GM12864 (cell line): ENCODE data around the gene GIMAP2.

Experiments
- DNase-seq: peaks from one replicate; pipeline ENCODE4 v3.0.0-alpha.2; 2011; ENCODE audit warnings: low read depth
- H3K4me3 ChIP-seq: 2 replicates; pipeline ENCODE4 v1.5.1; 2011; ENCODE audit warnings: mild to moderate bottlenecking, low read depth, low read length, control low read depth
- TF ChIP-seq, protein P1 (sequence below): IDR thresholded peaks from 2 replicates; pipeline ENCODE4 v1.5.1; 2011; ENCODE audit warnings: low read depth, mild to moderate bottlenecking, moderate library complexity, low read length, control low read depth, inconsistent platforms; ENCODE audit errors: missing control alignments

GIMAP2 gene

GRCh38 chr7:150686030-150686631 is 625 bp downstream of the GIMAP2 start:
- no peak for DNase-seq
- H3K4me3 ChIP-seq, result peak overlapping the region; percentile 62
- TF ChIP-seq, protein P1, sequence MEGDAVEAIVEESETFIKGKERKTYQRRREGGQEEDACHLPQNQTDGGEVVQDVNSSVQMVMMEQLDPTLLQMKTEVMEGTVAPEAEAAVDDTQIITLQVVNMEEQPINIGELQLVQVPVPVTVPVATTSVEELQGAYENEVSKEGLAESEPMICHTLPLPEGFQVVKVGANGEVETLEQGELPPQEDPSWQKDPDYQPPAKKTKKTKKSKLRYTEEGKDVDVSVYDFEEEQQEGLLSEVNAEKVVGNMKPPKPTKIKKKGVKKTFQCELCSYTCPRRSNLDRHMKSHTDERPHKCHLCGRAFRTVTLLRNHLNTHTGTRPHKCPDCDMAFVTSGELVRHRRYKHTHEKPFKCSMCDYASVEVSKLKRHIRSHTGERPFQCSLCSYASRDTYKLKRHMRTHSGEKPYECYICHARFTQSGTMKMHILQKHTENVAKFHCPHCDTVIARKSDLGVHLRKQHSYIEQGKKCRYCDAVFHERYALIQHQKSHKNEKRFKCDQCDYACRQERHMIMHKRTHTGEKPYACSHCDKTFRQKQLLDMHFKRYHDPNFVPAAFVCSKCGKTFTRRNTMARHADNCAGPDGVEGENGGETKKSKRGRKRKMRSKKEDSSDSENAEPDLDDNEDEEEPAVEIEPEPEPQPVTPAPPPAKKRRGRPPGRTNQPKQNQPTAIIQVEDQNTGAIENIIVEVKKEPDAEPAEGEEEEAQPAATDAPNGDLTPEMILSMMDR, result no peak

- DNase-seq, result no peak
Observed at GRCh38 chr7:150688630-150689029, 3.1 kb downstream of the GIMAP2 start.

GRCh38 chr7:150695654-150696053 is 10.1 kb downstream of the GIMAP2 start:
- no peak overlapping the region for H3K4me3 ChIP-seq
- no peak for DNase-seq
- TF ChIP-seq, protein P1, result no peak

More at GRCh38 chr7:150688630-150689029, 3.1 kb downstream of the GIMAP2 start:
- no peak overlapping the region for H3K4me3 ChIP-seq
- TF ChIP-seq, protein P1, result no peak

GRCh38 chr7:150703209-150703608 is 17.7 kb downstream of the GIMAP2 start:
- no peak for DNase-seq
- H3K4me3 ChIP-seq, result no peak overlapping the region
- TF ChIP-seq, protein P1, result no peak

DNA sequence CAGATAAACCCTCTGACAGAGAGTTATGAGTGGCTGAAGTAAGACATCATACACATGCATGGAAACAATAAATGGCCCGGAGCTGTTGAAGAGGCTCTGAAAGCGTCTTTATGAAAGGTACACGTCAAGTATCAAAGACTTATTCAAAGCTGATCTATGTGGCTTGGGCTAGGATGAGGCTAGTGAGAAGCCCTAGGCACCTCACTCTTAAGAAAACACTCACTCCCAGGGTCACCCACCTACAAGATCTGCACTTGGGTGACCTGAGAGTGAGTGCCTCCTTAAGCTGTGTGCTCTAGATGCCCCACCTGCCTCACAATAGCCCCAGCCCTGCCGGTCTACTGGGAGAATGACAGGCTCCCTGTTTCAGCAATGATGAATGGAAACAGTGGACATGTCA is 29.8 kb downstream of the GIMAP2 start:
- TF ChIP-seq, protein P1, result no peak
- no peak overlapping the region for H3K4me3 ChIP-seq

GRCh38 chr7:150715738-150716137 is 30.2 kb downstream of the GIMAP2 start:
- no peak for DNase-seq
- H3K4me3 ChIP-seq, result no peak overlapping the region
- TF ChIP-seq, protein P1, result no peak

More for the DNA sequence above, 29.8 kb downstream of the GIMAP2 start:
- no peak for DNase-seq

GRCh38 chr7:150716368-150716767 is 30.9 kb downstream of the GIMAP2 start, which contains the start of gene GIMAP1:
GIMAP1 (plus strand) TSS chr7:150716613; CDS start chr7:150719048, 2,435 bp downstream.
- TF ChIP-seq, protein P1, result no peak
- H3K4me3 ChIP-seq, result peak within 1 kb of the TSS; percentile 51
- peak; percentile 44 for DNase-seq
